ENCODE results near the gene RBM10.

DNA sequence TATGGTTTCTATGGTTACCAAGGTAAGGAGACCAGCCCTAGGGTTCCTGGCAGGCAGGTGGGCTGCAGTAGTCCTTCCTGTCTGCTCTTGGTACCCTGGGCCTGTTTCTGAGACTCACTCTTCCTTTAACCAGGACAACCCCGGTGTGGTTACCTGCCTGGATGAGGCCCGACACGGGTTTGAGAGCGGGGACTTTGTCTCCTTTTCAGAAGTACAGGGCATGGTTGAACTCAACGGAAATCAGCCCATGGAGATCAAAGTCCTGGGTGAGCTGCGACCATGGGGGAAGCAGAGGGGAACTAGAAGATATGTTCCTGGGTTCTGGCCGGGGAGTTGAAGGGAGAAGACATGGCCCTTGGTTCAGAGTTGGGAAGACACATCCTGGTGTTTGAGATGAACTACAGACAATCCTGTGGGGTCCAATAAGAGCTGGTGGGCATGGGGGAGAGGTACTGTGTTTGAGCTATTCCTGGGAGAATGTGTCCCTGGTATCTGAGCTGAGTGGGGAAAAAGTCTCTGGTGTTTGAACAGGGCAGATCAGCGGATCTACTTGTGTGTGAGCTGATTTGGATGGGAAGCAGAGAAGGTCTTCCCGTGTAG is 56.4 kb downstream of the RBM10 start:
- TF ChIP-seq, protein P1, sequence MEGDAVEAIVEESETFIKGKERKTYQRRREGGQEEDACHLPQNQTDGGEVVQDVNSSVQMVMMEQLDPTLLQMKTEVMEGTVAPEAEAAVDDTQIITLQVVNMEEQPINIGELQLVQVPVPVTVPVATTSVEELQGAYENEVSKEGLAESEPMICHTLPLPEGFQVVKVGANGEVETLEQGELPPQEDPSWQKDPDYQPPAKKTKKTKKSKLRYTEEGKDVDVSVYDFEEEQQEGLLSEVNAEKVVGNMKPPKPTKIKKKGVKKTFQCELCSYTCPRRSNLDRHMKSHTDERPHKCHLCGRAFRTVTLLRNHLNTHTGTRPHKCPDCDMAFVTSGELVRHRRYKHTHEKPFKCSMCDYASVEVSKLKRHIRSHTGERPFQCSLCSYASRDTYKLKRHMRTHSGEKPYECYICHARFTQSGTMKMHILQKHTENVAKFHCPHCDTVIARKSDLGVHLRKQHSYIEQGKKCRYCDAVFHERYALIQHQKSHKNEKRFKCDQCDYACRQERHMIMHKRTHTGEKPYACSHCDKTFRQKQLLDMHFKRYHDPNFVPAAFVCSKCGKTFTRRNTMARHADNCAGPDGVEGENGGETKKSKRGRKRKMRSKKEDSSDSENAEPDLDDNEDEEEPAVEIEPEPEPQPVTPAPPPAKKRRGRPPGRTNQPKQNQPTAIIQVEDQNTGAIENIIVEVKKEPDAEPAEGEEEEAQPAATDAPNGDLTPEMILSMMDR (IDR thresholded peaks at IDR 0.05) = no peak
- TF ChIP-seq POLR2A (IDR thresholded peaks at IDR 0.05; ENCODE audit: low read depth) = no peak
- no peak for TF ChIP-seq POLR2AphosphoS5 (IDR thresholded peaks at IDR 0.05)
